A673 (cell line): ENCODE data around the gene DLG2. TPM values are rescaled to one million over a fixed set of nuclear protein-coding genes. Genes with fewer than 3 reads are reported as not detected.

ENCODE experiments used
- BruUV-seq: library from RNA; stranded (reverse); fragments of 400-500 nt; replicated peaks from 2 replicates; lab custom pipeline; 2021; lab: Mats Ljungman, UMichigan
- CTCF ChIA-PET: fragments of 300-600 bp; sonication (Branson Sonifier 250); formaldehyde crosslinking; loops from one replicate; lab custom pipeline; 2022; ENCODE audit warnings: antibody characterized with exemption; lab: Charles Lee
- POLR2A ChIA-PET: fragments of 300-600 bp; sonication (Branson Sonifier 250); formaldehyde crosslinking; loops from one replicate; lab custom pipeline; 2022; ENCODE audit warnings: antibody characterized with exemption; ENCODE audit not compliant: low non-redundant PET; lab: Charles Lee
- DNase-seq: peaks from one replicate; pipeline ENCODE4 v3.0.0-alpha.2; 2015; ENCODE audit warnings: low spot score
- H3K27ac ChIP-seq: fragments of 200-600 bp; sonication (generic); 2 replicates; pipeline ENCODE4 v1.5.1; 2016; ENCODE audit warnings: mixed run types, low read depth, mild to moderate bottlenecking, mixed read lengths, antibody characterized with exemption, low read length; ENCODE audit not compliant: poor library complexity, severe bottlenecking
- H3K27me3 ChIP-seq: fragments of 200-600 bp; sonication (generic); replicated peaks from 2 replicates; pipeline ENCODE4 v1.6.1; 2017; ENCODE audit warnings: mixed run types, low read depth, mild to moderate bottlenecking, mixed read lengths, antibody characterized with exemption, low read length; ENCODE audit not compliant: insufficient read depth, poor library complexity
- H3K36me3 ChIP-seq: fragments of 200-600 bp; sonication (generic); 2 replicates; pipeline ENCODE4 v1.6.1; 2016; ENCODE audit warnings: mixed run types, mild to moderate bottlenecking, mixed read lengths, antibody characterized with exemption, low read length; ENCODE audit not compliant: insufficient read depth, poor library complexity, severe bottlenecking
- H3K4me1 ChIP-seq: fragments of 200-600 bp; sonication (generic); 2 replicates; pipeline ENCODE4 v1.6.1; 2017; ENCODE audit warnings: mixed run types, mild to moderate bottlenecking, mixed read lengths, antibody characterized with exemption, low read length; ENCODE audit not compliant: insufficient read depth, poor library complexity, severe bottlenecking
- H3K4me3 ChIP-seq: fragments of 200-600 bp; sonication (generic); 2 replicates; pipeline ENCODE4 v1.5.1; 2016; ENCODE audit warnings: low read depth, mixed run types, mild to moderate bottlenecking, mixed read lengths, low read length; ENCODE audit not compliant: poor library complexity, severe bottlenecking
- H3K9me3 ChIP-seq: fragments of 200-600 bp; sonication (generic); 2 replicates; pipeline ENCODE4 v1.6.1; 2016; ENCODE audit warnings: mixed run types, low read depth, mild to moderate bottlenecking, mixed read lengths, antibody characterized with exemption, low read length; ENCODE audit not compliant: poor library complexity, severe bottlenecking
- EZH2 ChIP-seq: fragments of 200-600 bp; sonication (generic); IDR thresholded peaks from 2 replicates; pipeline ENCODE4 v1.6.1; 2017; ENCODE audit warnings: borderline replicate concordance, low read depth, mild to moderate bottlenecking, mixed read lengths, antibody characterized with exemption, low read length; ENCODE audit not compliant: poor library complexity, severe bottlenecking
- intact Hi-C: fragments of 100-400 bp; cut with micrococcal nuclease; formaldehyde crosslinking; loops from one replicate; pipeline ENCODE4 v1.10.0; 2022; ENCODE audit not compliant: unreplicated experiment
- total RNA-seq: library from RNA; stranded (reverse); gene quantifications from 2 replicates; pipeline ENCODE4 v1.2.3, GENCODE V29; 2021
- TF ChIP-seq, protein P1 (sequence below): fragments of 300-800, 200-600 bp; sonication (generic); conservative IDR thresholded peaks from 2 replicates; pipeline ENCODE4 v1.5.1; 2017; ENCODE audit warnings: low read depth, mild to moderate bottlenecking, antibody characterized with exemption, low read length, moderate library complexity, mixed read lengths

Gene DLG2
- total RNA-seq, 1 experiment from 2014 or later = 277 TPM

DNA sequence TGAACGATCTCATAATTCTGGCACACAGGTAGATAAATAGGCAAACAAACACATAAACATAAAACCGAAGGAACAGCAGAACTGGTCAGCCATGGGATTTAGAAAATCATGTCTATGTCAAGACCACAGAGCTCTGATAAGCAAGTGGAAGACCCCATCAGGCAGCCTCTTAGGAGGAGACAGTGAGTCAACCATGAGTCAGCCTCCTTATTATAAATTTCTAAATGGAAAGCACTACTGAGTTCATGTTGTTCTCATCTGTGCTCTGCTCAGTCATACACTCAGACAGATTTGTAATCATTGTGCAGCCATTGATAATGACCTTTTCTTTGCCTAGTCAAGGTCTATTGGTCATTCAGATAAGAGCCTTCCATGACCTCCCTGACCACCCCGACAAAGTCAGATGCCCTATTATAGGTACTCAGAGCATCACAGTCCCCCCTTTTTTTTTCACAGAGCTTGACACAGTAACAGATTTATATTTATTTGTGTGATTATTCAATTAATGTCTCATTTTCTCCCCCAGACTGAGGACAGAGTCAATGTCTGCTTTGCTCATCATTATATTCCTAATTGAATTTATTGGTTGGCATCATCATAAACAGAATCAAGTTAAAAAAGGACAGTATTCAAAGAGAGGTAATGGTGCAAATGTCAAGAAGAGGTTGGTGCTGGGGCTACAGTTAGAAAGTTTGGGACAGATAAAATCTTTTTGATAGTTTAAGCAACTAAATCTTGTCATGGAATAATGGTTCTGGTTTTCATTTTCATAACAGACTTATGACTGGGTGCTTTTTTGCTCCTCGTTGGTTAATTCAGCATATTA lies 1761.3 kb downstream of the DLG2 start:
- Histone ChIP-seq H3K4me1 (no peaks in the 10 kb centered on the region), H3K27ac (no peak overlapping the region), H3K4me3 (no peak overlapping the region), H3K9me3 (no peaks in the 10 kb centered on the region), H3K36me3 (no peaks in the 10 kb centered on the region), H3K27me3 (no peaks in the 10 kb centered on the region)
- BruUV-seq = no TSS peak
- CTCF ChIA-PET = no interaction called here
- no peak for TF ChIP-seq EZH2
- TF ChIP-seq, protein P1, sequence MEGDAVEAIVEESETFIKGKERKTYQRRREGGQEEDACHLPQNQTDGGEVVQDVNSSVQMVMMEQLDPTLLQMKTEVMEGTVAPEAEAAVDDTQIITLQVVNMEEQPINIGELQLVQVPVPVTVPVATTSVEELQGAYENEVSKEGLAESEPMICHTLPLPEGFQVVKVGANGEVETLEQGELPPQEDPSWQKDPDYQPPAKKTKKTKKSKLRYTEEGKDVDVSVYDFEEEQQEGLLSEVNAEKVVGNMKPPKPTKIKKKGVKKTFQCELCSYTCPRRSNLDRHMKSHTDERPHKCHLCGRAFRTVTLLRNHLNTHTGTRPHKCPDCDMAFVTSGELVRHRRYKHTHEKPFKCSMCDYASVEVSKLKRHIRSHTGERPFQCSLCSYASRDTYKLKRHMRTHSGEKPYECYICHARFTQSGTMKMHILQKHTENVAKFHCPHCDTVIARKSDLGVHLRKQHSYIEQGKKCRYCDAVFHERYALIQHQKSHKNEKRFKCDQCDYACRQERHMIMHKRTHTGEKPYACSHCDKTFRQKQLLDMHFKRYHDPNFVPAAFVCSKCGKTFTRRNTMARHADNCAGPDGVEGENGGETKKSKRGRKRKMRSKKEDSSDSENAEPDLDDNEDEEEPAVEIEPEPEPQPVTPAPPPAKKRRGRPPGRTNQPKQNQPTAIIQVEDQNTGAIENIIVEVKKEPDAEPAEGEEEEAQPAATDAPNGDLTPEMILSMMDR = no peak
- intact Hi-C loops = no loop called here
- POLR2A ChIA-PET = no interaction called here
- DNase-seq = peak; percentile 36

DNA sequence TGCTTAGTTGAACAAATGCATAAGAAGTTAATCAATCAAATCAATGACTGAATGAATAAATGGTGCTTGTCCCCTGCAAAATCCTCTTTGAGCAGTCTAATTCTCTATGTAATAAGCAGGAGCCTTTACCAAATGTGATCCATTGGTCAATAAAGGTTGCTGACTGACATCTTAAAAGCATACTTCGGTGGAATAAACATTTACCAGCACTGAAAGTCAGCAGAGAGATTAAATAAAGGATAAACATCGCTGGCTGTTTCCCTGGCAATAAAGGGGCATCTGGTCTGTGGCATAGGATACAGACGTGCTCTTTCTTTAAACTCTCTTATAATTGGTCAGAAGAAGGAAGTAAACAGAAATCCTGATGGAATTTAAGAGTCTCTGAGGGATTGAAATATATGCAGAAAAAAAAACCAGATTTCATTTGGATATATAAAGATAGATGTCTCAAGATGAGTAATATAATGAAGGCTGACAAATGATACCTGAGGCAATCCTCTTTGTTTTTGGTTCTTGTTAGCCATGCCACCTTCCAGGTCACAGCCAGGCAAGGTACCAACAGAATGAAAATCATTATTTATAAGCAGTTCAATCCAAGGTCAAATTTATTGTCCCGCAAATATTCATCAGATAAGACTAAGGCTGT lies 1762.6 kb downstream of the DLG2 start:
- intact Hi-C loops = no loop called here
- TF ChIP-seq, protein P1 = no peak
- no peak for TF ChIP-seq EZH2
- no peaks in the 10 kb centered on the region for H3K27me3 ChIP-seq
- CTCF ChIA-PET = no interaction called here
- no peak overlapping the region for H3K27ac ChIP-seq
- H3K36me3 ChIP-seq = no peaks in the 10 kb centered on the region
- no peak overlapping the region for H3K4me3 ChIP-seq
- DNase-seq = no peak
- POLR2A ChIA-PET = no interaction called here
- no peaks in the 10 kb centered on the region for H3K4me1 ChIP-seq
- no peaks in the 10 kb centered on the region for H3K9me3 ChIP-seq
- no TSS peak for BruUV-seq

DNA sequence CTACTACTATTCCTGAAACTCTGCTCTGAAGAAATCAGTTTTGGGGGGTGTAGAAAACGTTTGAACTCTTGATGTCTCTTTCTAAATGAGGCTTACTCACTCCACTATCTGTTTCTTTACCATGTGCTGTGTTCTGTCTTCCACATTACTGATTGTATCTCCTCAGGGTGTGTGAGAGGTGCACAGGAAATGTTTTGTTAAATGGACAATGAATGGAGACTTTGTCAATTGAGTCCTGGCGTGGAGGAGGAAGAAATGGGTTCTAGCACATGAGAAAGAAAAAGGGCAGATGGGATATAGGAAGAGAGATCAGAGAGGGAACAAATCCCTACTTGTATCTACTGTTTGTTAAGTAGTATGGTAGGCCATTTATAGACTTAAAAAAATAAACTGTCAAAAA lies 1763.9 kb downstream of the DLG2 start:
- Histone ChIP-seq H3K9me3 (no peaks in the 10 kb centered on the region), H3K4me3 (no peak overlapping the region), H3K36me3 (no peaks in the 10 kb centered on the region), H3K27me3 (no peaks in the 10 kb centered on the region), H3K27ac (no peak overlapping the region), H3K4me1 (no peaks in the 10 kb centered on the region)
- no TSS peak for BruUV-seq
- ChIA-PET CTCF (no interaction called here), POLR2A (no interaction called here)
- no peak for DNase-seq
- intact Hi-C loops = no loop called here
- TF ChIP-seq, protein P1 = no peak
- TF ChIP-seq EZH2 = no peak
